NCI-H524 treated with DMSO at 0.1 percent for 48 hours (cell line): ENCODE results near the gene NAA25.
"Not testable (repeated sequence)": the region's sequence is repeated elsewhere in the genome, so short reads cannot be mapped to it uniquely, and the experiment has no call there.

Experiments
- DNase-seq: peaks from one replicate; lab custom pipeline; 2025; lab: John Stamatoyannopoulos, UW

The NAA25 gene

DNA sequence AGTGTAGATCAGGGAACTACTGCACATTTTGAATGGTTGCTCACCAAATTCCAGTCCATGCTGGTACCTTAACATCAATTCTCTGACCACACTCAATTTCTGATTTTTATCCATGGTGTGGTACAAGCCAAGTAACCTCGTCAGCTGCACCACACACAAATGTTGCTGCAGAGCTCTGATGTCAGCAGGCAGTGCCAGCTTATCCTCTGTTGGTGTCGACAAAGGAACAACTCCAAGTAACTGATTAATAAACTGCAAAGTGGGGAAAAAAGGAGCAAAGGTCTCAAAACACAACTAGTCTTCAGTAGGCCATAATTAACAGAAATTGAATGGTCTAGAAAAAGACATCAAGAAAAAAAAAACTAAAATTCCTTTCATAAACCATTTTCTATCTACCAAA lies 47.4 kb downstream of the NAA25 start:
- DNase-seq: no peak

DNA sequence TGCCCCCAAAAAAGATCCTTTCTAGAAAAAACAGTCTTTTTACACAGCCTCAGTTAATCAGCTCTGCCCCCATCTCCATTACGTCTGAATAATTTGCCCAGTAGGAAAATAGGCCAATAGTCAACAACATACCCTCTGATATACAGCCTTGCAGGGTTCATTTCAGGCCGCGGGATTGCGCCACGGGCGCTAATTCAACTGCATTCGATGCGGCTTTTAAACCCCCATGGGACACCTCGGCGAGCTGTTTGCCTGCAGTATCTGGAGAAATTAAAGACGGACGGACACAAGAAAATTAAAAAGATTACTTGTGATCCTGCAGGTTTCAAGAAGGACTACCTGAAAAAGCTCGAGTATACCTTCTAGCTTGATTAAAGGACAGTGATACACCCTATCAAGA lies 59.2 kb downstream of the NAA25 start:
- DNase-seq: no peak

DNA sequence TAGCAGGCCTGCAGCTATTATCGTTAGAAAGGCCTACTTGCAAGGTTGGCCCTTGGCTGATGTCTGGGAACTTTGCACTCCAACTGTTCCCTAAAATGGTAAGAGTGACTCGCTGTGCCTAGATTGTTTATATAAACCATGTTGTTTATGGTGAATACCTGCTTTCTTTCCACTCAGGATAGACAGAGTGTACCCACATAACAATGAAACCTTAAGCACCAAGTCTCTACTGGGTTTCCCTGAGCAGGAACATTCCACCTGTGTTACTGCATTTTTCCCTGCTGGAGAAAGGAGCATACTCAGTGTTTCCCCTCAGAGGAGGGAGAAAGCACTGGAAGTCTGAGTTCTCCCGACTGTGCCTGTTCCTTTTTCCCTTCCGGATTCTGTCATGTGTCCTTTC lies 62.6 kb downstream of the NAA25 start:
- no peak for DNase-seq

DNA sequence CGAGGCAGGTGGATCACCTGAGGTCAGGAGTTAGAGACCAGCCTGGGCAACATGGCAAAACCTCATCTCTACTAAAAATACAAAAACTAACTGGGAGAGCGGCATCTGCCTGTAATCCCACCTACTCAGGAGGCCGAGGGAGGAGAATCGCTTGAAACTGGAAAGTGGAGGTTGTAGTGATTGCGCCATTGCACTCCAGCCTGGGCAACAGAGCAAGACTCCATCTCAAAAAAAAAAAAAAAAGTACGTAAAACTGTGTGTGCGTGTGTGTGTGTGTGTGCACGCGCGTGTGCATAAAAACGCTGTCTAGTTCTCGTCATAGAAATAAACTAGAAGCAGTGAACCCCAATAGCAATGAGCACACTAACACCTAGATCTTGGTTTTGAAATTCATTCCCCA lies 72.0 kb downstream of the NAA25 start:
- DNase-seq: not testable (repeated sequence)

DNA sequence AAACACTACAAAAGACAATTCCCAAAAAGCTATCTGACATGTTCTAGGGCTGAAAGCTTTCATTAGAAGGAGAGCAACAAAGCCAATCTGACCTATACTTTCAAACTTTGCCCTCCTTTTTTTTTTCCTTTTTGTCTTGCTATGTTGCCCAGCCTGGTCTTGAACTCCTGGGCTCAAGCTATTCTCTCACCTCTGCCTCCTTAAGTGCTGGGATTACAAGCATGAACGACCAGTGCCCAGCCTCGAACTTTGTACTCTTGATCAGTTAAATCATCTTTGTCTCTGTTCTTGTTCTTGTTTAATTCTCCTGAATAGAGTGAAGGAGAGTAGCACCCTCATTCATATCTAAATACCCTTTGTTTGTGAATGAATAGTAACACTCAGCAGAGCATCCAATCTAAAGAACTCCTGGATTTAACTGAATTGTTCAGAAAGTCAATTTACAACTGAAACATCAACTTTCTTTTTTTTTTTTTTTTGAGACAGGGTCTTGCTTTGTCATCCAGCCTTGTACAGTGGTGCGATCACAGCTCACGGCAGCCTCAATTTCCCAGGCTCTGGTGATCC lies 73.3 kb downstream of the NAA25 start:
- no peak for DNase-seq

DNA sequence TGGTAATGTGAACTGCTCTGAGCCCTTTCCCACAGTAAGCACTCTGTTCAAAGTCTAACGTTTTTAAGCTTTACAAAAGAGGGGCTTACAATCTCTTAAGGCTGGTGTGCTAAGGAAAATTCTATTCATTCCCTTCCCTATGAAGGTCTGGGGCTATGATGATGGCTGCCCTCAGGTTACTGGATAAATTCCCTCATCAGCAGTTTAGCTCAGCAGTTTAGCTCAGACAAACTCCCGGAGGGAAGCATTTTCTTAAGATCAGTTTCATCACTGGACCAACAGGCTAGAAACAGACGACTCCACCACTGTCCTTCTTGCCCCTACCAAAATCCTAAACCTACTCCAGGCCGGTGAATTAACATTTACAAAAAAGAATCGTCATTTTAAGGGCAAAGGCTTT lies 76.3 kb downstream of the NAA25 start:
- no peak for DNase-seq

DNA sequence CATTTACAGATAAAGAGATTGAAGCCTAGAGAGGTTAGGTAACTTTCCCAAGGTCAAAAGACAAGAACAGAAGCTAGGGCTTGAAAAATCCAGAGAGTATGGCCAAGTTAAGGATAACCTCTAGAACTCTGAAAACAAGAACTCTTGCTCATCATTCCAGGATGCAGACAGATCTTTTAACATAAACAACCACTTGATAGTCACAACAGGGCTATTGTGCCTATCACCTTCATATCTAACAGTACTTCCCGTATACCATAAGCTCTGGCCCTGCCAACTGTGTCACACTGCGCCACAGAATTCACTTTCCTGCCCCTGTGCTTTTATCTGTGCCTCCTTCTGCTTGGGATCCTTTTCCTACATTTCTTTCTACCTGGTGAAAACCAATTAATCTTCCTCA lies 77.1 kb downstream of the NAA25 start:
- DNase-seq: no peak

DNA sequence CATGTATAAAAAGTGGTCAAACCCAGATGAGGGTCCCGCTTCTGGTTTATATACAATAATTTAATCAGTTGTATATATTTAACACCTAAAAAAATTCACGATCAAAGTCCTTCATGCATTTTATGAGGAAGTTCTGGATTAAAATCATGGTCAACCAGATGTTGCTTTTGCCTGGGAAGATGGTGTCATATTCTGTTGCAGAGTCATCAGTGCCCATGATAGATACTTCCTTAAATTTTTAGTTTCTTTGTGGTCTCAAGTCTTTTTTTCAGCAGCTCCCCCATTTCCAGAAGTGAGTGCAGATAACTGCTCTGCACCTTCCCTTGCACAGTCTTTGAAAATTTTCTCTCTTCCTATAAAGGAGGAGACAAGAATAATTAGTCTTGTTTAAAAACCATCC lies 79.3 kb downstream of the NAA25 start:
- DNase-seq: no peak

DNA sequence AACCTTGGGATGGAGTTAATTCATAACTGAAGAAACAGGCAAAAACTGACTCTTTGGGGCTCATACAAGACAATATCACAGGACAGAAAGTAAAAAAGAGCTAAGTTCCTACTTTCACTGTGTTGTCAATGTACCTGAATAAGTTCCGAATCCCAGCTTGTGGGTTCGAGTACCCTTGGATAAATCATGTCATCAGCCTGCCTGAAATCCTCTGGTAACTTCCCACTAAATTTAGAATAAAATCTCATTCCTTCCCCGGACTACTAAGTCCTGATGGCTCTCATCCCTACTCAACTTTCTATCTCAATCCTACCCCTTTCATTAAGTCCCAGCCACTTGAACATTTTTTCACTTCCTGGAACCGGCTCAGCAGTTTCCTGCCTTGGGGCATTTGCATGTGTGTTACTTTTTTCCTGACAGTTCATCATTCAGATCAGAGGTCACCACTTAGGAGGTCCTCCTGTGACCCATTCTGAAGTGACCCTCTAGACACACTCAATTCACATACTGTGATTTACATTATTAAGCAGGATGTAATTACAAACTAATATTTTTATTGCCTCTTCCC lies 82.7 kb downstream of the NAA25 start:
- no peak for DNase-seq

DNA sequence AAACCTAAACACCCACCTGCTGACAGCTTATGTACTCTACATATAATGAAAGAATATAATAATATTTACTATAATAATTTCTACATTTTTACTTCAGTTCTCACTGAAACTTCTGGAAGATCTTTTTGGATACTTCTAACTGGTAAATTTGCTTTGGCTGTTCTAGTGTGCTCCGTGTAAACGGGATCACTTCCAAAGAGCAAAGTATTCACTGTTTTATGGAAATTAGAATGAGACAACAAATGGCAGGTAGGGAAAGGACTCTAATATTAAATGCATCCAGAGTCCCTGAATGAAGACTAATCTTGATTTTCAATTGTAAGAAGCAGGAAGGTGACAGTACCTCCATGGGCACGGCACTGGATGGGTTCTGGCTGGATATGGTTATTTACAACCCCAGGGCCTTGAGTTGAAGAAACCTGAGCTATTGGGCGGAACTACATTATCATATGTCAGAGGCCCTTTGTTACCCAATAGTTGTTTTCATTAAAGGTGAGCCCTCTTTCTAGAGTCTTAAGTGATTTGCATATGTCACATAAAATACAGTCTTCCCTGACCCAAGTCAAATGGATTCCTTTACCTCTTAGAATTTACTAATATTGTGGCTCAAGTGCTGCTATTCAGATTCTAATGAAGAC lies 84.7 kb downstream of the NAA25 start:
- no peak for DNase-seq

DNA sequence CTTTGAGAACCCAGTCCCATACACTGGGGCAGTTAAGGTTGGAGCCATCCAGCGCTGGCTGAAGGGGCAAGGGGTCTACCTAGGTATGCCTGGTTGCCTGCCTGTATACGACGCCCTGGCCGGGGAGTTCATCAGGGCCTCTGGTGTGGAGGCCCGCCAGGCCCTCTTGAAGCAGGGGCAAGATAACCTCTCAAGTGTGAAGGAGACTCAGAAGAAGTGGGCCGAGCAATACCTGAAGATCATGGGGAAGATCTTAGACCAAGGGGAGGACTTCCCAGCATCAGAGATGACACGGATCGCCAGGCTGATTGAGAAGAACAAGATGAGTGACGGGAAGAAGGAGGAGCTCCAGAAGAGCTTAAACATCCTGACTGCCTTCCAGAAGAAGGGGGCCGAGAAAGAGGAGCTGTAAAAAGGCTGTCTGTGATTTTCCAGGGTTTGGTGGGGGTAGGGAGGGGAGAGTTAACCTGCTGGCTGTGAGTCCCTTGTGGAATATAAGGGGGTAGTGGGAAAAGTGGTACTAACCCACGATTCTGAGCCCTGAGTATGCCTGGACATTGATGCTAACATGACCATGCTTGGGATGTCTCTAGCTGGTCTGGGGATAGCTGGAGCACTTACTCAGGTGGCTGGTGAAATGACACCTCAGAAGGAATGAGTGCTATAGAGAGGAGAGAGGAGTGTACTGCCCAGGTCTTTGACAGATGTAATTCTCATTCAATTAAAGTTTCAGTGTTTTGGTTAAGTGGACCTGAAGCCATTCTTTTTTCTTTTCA lies 86.2 kb downstream of the NAA25 start:
- DNase-seq: no peak

DNA sequence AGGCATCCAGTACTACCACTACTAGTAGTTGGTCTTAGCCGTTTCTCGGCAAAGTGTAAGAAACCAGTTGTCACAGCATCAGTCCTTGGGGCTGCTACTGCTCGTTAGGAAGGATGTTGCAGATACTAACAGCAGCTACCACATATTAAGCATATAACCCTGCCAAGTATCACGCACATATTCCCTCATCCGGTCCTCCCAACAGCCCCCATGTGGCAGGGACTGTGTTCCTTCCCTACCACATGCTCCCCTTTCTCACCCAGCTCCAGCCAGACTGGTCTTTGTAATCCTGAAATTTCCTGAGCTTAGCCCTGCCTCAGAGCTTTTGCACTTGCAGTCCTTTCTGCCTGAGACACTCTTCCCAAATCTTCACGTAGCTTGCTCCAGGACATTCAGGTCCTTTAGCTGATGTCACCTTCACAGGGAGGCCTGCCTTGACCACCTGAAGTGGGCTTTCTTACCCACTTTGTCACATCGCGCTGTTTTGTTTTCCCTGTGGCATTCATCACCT lies 87.6 kb downstream of the NAA25 start:
- no peak for DNase-seq

DNA sequence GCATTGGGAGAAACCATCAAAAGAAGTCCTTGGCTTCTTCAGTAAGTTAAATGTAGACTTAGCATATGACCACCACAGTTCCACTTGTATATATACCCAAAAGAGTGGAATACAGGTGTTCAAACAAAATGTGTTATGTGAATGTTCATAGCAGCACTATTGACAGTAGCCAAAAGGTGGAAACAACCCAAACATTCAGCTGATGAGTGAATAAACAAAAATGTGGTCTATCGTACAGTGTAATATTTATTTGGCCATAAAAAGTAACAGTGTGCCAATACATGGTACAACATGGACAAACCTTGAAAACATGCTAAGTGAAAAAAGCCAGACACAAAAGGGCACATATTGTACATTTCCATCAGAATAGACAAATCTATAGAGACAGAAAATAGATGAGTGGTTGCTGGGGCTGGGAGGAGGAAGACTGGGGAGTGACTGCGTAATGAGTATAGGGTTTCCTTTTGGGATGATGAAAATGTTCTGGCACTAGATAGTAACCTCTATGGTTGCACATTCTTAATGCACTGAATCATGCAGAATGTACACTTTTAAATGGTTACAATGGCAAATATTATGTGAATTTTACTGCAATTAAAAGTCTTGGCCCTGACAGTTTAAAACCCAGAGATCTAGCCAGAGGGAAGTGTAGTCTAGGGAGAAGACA lies 89.9 kb downstream of the NAA25 start:
- DNase-seq: no peak

DNA sequence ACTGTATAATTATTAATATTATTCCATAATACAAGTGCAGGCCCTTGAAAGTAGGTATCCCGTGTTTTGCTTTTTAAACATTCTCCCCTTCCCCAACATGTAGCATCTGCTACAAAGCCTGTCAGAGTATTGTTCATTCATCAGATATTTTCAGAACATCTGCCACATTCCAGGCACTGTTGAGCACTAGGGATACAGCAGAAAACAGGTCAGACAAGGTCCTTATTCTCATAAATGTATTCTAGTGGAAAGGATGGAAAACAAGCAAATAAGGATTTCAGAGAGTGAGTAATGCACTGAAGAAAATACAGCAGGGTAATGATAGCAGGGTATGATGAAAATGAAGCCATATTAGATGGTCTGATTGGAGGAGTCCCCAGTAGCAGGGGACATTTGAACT lies 91.5 kb downstream of the NAA25 start:
- DNase-seq: no peak

DNA sequence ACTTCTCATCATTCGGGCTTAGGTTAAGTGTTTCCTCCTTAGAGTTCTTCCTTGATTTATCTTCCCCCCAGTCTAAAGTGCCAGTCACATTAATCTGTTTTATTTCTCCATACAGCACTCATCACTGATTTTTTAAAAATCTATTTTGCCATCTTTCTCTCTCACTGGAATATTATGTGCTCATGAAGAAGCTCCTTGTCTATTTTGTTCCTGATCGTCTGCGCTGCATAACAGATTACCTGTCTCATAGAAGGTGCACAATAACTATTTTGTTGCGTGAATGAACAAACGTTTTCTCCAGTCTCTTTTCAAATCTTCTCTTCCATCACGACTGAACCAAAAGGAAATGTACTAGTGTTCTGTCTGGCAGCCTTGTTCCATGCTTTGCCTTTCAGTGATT lies 92.6 kb downstream of the NAA25 start:
- no peak for DNase-seq

DNA sequence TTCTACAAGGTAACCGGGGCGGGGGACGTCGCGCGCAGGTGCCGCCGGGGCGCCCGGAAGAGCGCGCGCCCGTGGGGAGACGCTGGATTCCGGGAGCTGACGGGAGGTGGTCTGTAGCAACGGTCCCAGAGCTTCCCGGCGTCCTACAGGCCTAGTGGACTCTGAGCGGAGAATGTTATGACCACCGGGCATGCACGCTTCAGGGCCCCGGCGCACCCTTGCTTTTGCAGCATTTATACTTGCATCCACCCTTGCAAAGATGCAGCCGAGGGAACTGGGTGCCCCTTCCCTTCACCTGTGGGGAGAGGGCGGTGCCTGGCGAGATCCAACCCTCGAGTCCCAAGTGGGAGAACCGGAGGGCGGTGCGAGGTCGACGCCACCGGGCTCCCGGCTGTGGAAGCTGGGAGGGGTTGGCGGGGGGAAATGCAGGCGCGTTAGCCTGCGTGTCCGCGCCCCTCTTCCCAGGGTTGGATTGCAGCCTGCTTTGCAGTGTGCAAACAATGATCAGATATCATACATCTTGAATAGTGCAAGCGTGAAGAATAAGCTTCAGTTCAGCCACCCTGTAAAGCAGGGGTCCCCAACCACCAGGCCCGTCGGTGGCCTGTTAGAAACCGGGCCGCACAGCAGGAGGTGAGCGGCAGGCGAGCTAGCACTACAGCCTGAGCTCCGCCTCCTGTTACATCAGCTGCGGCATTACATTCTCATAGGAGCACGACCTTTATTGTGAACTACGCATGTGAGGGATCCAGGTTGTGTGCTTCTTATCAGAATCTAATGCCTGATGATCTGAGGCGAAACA lies 94.8 kb downstream of the NAA25 start:
- peak; percentile 7 for DNase-seq

DNA sequence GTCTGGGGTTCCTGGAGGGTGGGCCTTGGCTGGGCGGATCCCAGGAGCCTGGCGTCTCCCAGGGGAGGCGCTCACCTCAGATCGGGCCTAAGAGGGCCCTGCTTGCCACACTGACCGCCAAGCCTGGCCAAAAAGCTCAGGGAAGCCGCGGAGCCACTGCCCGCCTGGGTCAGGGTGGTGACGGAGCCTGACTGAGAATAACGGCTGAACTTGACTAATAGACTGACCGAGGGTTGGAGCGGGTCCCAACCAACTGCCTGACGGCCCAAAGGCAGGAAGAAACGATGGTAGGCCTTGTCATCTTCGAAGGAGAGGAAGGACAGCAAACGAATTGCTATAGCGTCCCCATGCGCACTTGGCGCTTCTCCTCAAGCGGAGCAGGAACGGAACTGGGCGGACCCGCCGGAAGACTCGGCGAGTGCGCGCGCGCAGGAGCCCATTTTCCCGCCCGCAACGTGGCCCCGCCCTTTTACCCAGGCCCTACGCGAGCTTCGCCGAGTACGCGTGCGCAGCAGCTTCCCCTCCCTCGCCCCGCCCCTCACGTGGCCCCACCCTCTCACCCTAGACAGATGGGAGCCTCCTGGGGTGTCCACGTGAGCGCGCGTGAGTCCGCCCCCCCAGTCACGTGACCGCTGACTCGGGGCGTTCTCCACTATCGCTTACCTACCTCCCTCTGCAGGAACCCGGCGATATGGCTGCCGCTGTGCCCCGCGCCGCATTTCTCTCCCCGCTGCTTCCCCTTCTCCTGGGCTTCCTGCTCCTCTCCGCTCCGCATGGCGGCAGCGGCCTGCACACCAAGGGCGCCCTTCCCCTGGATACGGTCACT lies 95.6 kb downstream of the NAA25 start, which contains the start of the genes ERP29 and TMEM116:
TSS of gene ERP29 (plus strand) at position 652 of the 826 bp plus-strand sequence. CDS start at position 692, 40 bp downstream.
TSS of gene TMEM116 (minus strand) at position 391 of the 826 bp plus-strand sequence. CDS start 7,895 bp downstream, outside the sequence.
- peak; percentile 62 for DNase-seq

DNA sequence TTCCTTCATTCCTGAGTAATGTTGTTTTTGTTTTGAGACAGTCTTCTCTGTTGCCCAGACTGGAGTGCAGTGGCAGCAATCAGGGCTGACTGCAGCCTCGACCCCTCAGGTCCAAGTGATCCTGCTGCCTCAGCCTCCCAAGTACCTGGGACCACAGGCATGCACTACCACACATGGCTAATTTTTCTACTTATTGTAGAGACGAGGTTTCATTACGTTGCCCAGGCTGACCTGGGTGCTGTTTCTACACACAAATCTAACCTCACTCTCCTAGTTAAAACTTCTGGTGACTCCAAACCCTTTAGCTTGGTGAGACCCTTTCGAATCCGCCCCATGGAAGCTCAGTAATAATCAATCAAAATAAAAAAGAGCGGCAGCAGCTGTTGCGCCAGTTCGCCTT lies 96.9 kb downstream of the NAA25 start:
- no peak for DNase-seq

DNA sequence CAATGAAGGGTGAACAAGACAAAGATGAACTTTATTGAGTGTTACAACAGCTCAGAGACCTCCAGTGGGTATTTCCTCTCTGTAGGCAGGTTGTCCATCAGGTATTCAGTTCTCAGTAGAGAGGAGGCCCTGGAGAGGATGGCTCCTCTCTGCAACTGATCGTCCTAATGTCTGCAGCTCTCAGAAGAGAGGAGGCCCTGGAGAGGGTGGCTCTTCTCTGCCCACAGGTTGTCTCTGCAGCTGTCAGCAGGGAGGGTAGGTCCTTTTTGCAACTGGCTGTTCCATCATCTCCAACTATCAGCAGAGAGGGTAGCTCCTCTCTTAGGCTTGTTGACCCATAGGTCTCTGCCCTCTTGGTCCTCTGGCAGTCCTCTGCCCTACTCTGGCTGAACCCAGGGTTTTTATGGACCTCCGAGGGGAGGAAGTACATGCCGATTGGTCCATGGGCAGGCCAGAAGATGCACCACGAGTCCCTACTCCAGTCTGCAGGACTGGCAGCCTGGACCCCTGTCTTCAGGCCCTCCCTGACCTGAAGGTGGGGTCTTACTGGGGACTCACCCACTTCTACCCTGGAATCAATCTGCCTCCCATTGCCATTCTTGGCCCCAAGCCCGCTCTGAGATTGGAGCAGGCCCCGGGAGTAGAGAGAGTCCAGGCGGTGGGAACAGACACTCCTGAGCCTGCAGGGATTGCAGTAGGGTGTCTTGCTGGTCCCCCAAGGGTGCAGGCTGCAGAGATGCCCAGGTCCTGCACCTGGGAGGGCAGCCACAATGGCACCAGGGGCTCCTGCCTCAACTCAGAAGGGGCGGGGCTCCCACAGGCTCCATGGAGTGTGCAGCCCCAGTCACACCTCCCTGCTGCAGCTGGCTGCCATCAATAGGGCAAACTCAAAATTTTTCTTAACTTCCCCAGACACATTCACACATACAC lies 97.9 kb downstream of the NAA25 start:
- no peak for DNase-seq
